GM10266 (cell line): ENCODE measurements around the gene DHRS13.
"Not testable (repeated sequence)": the region's sequence is repeated elsewhere in the genome, so short reads cannot be mapped to it uniquely, and the experiment has no call there.

ENCODE experiments used
- DNase-seq: peaks from one replicate; pipeline ENCODE4 v3.0.0; 2012; ENCODE audit errors: extremely low spot score
- CTCF ChIP-seq: IDR thresholded peaks from 2 replicates; pipeline ENCODE4 v1.5.1; 2012; ENCODE audit warnings: mild to moderate bottlenecking, low read depth; ENCODE audit not compliant: control insufficient read depth, insufficient read depth; ENCODE audit errors: missing control alignments

DHRS13 gene

GRCh38 chr17:28942925-28943324 is 40.0 kb upstream of the DHRS13 start:
- no peak for TF ChIP-seq CTCF
- no peak for DNase-seq

- TF ChIP-seq CTCF: no peak
- no peak for DNase-seq
Observed at GRCh38 chr17:28941251-28941650, 38.4 kb upstream of the DHRS13 start.

- no peak for TF ChIP-seq CTCF
- DNase-seq: no peak
Observed at GRCh38 chr17:28940675-28941074, 37.8 kb upstream of the DHRS13 start.

- no peak for TF ChIP-seq CTCF
- no peak for DNase-seq
Observed at GRCh38 chr17:28940142-28940541, 37.3 kb upstream of the DHRS13 start.

GRCh38 chr17:28938552-28938951 is 35.7 kb upstream of the DHRS13 start:
- TF ChIP-seq CTCF: no peak
- no peak for DNase-seq

GRCh38 chr17:28937044-28937729 is 34.3 kb upstream of the DHRS13 start:
- no peak for TF ChIP-seq CTCF
- DNase-seq: no peak

- no peak for DNase-seq
- TF ChIP-seq CTCF: no peak
Observed at GRCh38 chr17:28935744-28936460, 33.0 kb upstream of the DHRS13 start.

GRCh38 chr17:28934508-28934907 is 31.6 kb upstream of the DHRS13 start:
- not testable (repeated sequence) for DNase-seq
